SK-N-SH (cell line): ENCODE measurements around the gene TRPM2. TPM values are rescaled to one million over a fixed set of nuclear protein-coding genes. Genes with fewer than 3 reads are reported as not detected.

Experiments used
- CTCF ChIA-PET: fragments of 300-600, 350-600 bp; formaldehyde crosslinking; extraction: SDS; loops from one replicate; lab custom pipeline; 2021; lab: Yijun Ruan, JAX
- POLR2A ChIA-PET: fragments of 350-600 bp; sonication (Branson Sonifier 250); formaldehyde crosslinking; extraction: SDS; loops from one replicate; lab custom pipeline; 2020; ENCODE audit warnings: antibody characterized with exemption, inconsistent platforms; lab: Yijun Ruan, JAX
- DNase-seq: peaks from one replicate; pipeline ENCODE4 v3.0.0; 2012
- H2AFZ ChIP-seq: fragments of 200-600 bp; sonication (generic); 2 replicates; pipeline ENCODE4 v1.8.1; 2016; ENCODE audit warnings: antibody characterized with exemption, mild to moderate bottlenecking, low read depth
- H3F3A ChIP-seq: fragments of 200-600 bp; sonication (generic); replicated peaks from 2 replicates; pipeline ENCODE3; 2016; ENCODE audit warnings: antibody characterized with exemption, mild to moderate bottlenecking; ENCODE audit not compliant: insufficient read depth
- H3K27ac ChIP-seq, 2 experiments: fragments of 200-500 bp in 1 of 2; fragments of 200-600 bp in 1 of 2; sonication (Bioruptor generic) in 1 of 2; sonication (generic), shearing (Covaris generic) in 1 of 2; 2 replicates each; pipeline versions ENCODE4 v1.5.1 to v1.6.1; 2014 to 2016; ENCODE audit warnings: low read depth in 2 of 2, inconsistent platforms in 1 of 2, low read length in 1 of 2, mild to moderate bottlenecking in 1 of 2, mixed read lengths in 1 of 2
- H3K27me3 ChIP-seq: fragments of 200-600 bp; sonication (generic), shearing (Covaris generic); 2 replicates; pipeline ENCODE4 v1.6.1; 2016; ENCODE audit warnings: mixed run types; ENCODE audit not compliant: insufficient read depth
- H3K36me3 ChIP-seq, 2 experiments: fragments of 200-500 bp in 1 of 2; fragments of 200-600 bp in 1 of 2; sonication (Bioruptor generic) in 1 of 2; sonication (generic) in 1 of 2; replicated peaks in 1 of 2; 2 replicates each; pipeline versions ENCODE3 to v1.5.1; 2014 to 2016; ENCODE audit warnings: low read length in 1 of 2, mild to moderate bottlenecking in 1 of 2; ENCODE audit not compliant: insufficient read depth in 2 of 2, control insufficient read depth in 1 of 2
- H3K4me1 ChIP-seq, 2 experiments: fragments of 200-500 bp in 1 of 2; fragments of 200-600 bp in 1 of 2; sonication (Bioruptor generic) in 1 of 2; sonication (generic), shearing (Covaris generic) in 1 of 2; 2 replicates each; pipeline versions ENCODE4 v1.5.1 to v1.6.1; 2014 to 2016; ENCODE audit warnings: low read depth in 1 of 2, low read length in 1 of 2, mixed run types in 1 of 2; ENCODE audit not compliant: insufficient read depth in 2 of 2, control insufficient read depth in 1 of 2
- H3K4me2 ChIP-seq: fragments of 200-600 bp; sonication (generic), shearing (Covaris generic); 2 replicates; pipeline ENCODE4 v1.6.1; 2017; ENCODE audit warnings: mixed run types
- H3K4me3 ChIP-seq, 2 experiments: fragments of 200-500 bp in 1 of 2; fragments of 200-600 bp in 1 of 2; sonication (Bioruptor generic) in 1 of 2; sonication (generic), shearing (Covaris generic) in 1 of 2; 2 replicates each; pipeline versions ENCODE4 v1.5.1 to v1.8.1; 2014 to 2016; ENCODE audit warnings: low read depth in 2 of 2, inconsistent platforms in 1 of 2, low read length in 1 of 2, mild to moderate bottlenecking in 1 of 2, mixed read lengths in 1 of 2, moderate library complexity in 1 of 2
- H3K79me2 ChIP-seq: fragments of 200-600 bp; sonication (generic); 2 replicates; pipeline ENCODE4 v1.8.1; 2017; ENCODE audit warnings: mild to moderate bottlenecking; ENCODE audit not compliant: insufficient read depth
- H3K9ac ChIP-seq: fragments of 200-600 bp; sonication (generic); 2 replicates; pipeline ENCODE4 v1.6.1; 2017; ENCODE audit warnings: mixed run types
- H3K9me2 ChIP-seq: fragments of 200-600 bp; sonication (generic); 2 replicates; pipeline ENCODE4 v1.6.1; 2017; ENCODE audit warnings: mixed run types
- H3K9me3 ChIP-seq: fragments of 200-600 bp; sonication (generic); 2 replicates; pipeline ENCODE4 v1.6.1; 2017; ENCODE audit warnings: mixed run types, mild to moderate bottlenecking, moderate library complexity
- H4K20me1 ChIP-seq: fragments of 200-600 bp; sonication (generic); 2 replicates; pipeline ENCODE4 v1.6.1; 2017; ENCODE audit warnings: mild to moderate bottlenecking, mixed run types; ENCODE audit not compliant: insufficient read depth
- CHD2 ChIP-seq: fragments of 150-350 bp; IDR thresholded peaks from 2 replicates; pipeline ENCODE4 v1.6.1; 2018; ENCODE audit warnings: low read length; ENCODE audit not compliant: partially characterized antibody
- EP300 ChIP-seq, 2 experiments: IDR thresholded peaks; 2 replicates each; pipeline versions ENCODE4 v1.4.0 to v1.6.1; 2012; ENCODE audit warnings: borderline replicate concordance in 1 of 2, low read depth in 1 of 2, low read length in 1 of 2
- FOSL2 ChIP-seq: IDR thresholded peaks from 2 replicates; pipeline ENCODE4 v1.4.0; 2012; ENCODE audit warnings: low read depth, mild to moderate bottlenecking, moderate library complexity, borderline replicate concordance
- FOXJ3 ChIP-seq: sonication (generic); formaldehyde crosslinking; IDR thresholded peaks from 2 replicates; pipeline ENCODE4 v1.5.1; 2020; ENCODE audit warnings: mild to moderate bottlenecking, missing genetic modification reagents
- FOXM1 ChIP-seq: IDR thresholded peaks from 2 replicates; pipeline ENCODE4 v1.4.0; 2012; ENCODE audit warnings: low read depth, mild to moderate bottlenecking
- GABPA ChIP-seq: IDR thresholded peaks from 2 replicates; pipeline ENCODE4 v1.4.0; 2012; ENCODE audit warnings: low read depth, mild to moderate bottlenecking
- JUND ChIP-seq: IDR thresholded peaks from 2 replicates; pipeline ENCODE4 v1.4.0; 2012
- MEF2A ChIP-seq: IDR thresholded peaks from 2 replicates; pipeline ENCODE4 v1.4.0; 2012; ENCODE audit warnings: low read depth, borderline replicate concordance
- RCOR1 ChIP-seq: fragments of 150-350 bp; IDR thresholded peaks from 2 replicates; pipeline ENCODE4 v1.6.1; 2017; ENCODE audit warnings: antibody characterized with exemption, low read length
- RFX5 ChIP-seq: IDR thresholded peaks from 2 replicates; pipeline ENCODE4 v1.6.1; 2012; ENCODE audit warnings: mild to moderate bottlenecking, improper control_type of control experiment, low read length
- RXRA ChIP-seq: IDR thresholded peaks from 2 replicates; pipeline ENCODE4 v1.4.0; 2012; ENCODE audit warnings: low read depth, mild to moderate bottlenecking, borderline replicate concordance
- SIN3A ChIP-seq: IDR thresholded peaks from 2 replicates; pipeline ENCODE4 v1.6.1; 2012; ENCODE audit warnings: low read depth, mild to moderate bottlenecking, low read length, moderate library complexity, borderline replicate concordance
- SMC3 ChIP-seq: IDR thresholded peaks from 2 replicates; pipeline ENCODE4 v1.6.1; 2012; ENCODE audit warnings: low read depth, low read length, improper control_type of control experiment
- TEAD4 ChIP-seq: IDR thresholded peaks from 2 replicates; pipeline ENCODE4 v1.4.0; 2012; ENCODE audit warnings: mild to moderate bottlenecking, borderline replicate concordance; ENCODE audit not compliant: insufficient read depth
- YY1 ChIP-seq: IDR thresholded peaks from 2 replicates; pipeline ENCODE4 v1.4.0; 2012; ENCODE audit warnings: low read depth, mild to moderate bottlenecking
- WGBS: methylation state at CpG from one replicate; pipeline ENCODE4 v1.1.6; 2017; ENCODE audit warnings: low lambda C conversion rate; 5-methylcytosine and 5-hydroxymethylcytosine counted together
- polyA plus RNA-seq, 3 experiments: library from polyadenylated mRNA; depleted of rRNA; stranded (reverse); fragments of >200 nt; gene quantifications; 2 replicates each; pipeline ENCODE4 v1.2.3, GENCODE V29; 2012
- TF ChIP-seq, protein P1 (sequence below): IDR thresholded peaks from 2 replicates; pipeline ENCODE4 v1.4.0; 2012; ENCODE audit warnings: low read depth, borderline replicate concordance
- TF ChIP-seq, protein P2 (sequence below): IDR thresholded peaks from 2 replicates; pipeline ENCODE4 v1.6.1; 2012; ENCODE audit warnings: mild to moderate bottlenecking, low read depth, low read length, moderate library complexity
- TF ChIP-seq, protein P3 (sequence below): fragments of 200-600 bp; sonication (generic); IDR thresholded peaks from 2 replicates; pipeline ENCODE4 v1.6.1; 2017; ENCODE audit warnings: antibody characterized with exemption, mild to moderate bottlenecking, moderate library complexity
- TF ChIP-seq, protein P4 (sequence below): IDR thresholded peaks from 2 replicates; pipeline ENCODE4 v1.4.0; 2012; ENCODE audit warnings: low read depth
- TF ChIP-seq, protein P5 (sequence below): IDR thresholded peaks from 2 replicates; pipeline ENCODE4; 2012

The TRPM2 gene
- polyA plus RNA-seq, 1 of the 3 experiments (the other 2 are of a cell fraction) = not detected

DNA sequence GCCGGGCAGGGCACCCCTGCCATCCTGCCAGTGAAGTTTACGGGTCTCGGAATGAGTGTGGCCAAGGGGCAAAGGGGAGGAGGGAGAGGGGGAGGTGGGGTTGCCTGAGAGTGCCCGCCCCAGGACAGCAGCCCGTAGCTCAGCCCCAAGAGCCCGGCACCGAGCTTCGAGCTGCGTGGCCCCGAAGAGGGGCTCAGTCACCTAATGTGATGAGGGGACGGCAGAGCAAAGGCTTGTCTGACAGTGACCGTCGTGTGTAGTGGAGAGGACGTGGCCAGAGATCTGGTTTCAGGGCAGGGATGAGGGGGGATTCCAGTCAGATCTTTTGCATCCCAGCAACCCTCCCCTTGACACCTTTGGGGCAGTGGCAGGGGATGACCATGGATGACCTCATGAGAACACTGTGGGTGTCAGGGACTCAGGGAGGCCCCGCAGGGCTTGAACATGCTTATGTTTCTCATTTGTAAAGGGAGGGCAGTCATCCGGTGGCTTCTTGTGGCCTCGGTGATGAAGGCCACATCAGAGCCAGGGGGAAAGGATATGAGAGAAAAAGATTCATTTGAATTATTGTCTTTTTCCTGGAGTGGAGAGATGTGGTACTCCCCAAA is 1.1 kb upstream of the TRPM2 start (continued):
- no peak for TF ChIP-seq SIN3A

DNA sequence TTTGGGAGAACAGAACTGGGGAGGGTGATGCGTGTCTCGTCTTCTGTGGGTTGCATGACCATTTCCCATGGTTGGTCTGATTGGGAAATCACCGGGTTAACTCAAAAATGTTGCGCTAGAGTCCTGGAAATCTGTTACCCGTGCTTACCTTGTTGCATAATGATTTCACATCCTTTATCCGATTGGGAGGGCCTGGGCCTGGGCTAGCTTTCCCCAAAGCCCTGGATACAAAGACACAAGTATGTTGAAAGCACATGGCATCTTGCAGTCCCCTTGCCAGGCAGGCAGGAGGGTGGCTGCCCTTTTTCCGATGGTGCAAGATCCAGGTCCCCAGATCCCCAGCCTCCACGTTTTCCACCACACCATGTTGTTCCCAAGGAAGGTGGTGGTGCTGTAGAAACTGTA is 582 bp downstream of the TRPM2 start:
- POLR2A ChIA-PET = no interaction called here
- no peaks in the 10 kb centered on the region for H3K4me1 ChIP-seq
- peaks cover 52% of the 10 kb centered on the region for H3K27me3 ChIP-seq
- H3K4me3 ChIP-seq = no peak overlapping the region
- CTCF ChIA-PET = no interaction called here
- 25% methylated on average over 8 of the region's 8 CpGs for WGBS
- H3F3A ChIP-seq = no peaks in the 10 kb centered on the region
- no peaks in the 10 kb centered on the region for H3K9me2 ChIP-seq
- no peaks in the 10 kb centered on the region for H3K9me3 ChIP-seq
- H3K27ac ChIP-seq = no peak overlapping the region
- no peak for DNase-seq
- no peaks in the 10 kb centered on the region for H3K36me3 ChIP-seq
- no peak overlapping the region for H3K4me2 ChIP-seq
- no peaks in the 10 kb centered on the region for H3K79me2 ChIP-seq
- H2AFZ ChIP-seq = no peak overlapping the region
- H4K20me1 ChIP-seq = no peaks in the 10 kb centered on the region
- H3K9ac ChIP-seq = no peak overlapping the region
- TF ChIP-seq RFX5 (no peak), RXRA (no peak), SMC3 (no peak), RCOR1 (no peak), GABPA (no peak), EP300 (IDR thresholded peaks at IDR 0.05; ENCODE audit: borderline replicate concordance in 1 of 2, low read depth in 1 of 2, low read length in 1 of 2) (no peak), SIN3A (no peak), TEAD4 (no peak), FOXM1 (no peak), CHD2 (no peak), YY1 (no peak), JUND (no peak), MEF2A (no peak), FOXJ3 (CRISPR knock-in tag) (no peak), FOSL2 (no peak)
- TF ChIP-seq, protein P1, sequence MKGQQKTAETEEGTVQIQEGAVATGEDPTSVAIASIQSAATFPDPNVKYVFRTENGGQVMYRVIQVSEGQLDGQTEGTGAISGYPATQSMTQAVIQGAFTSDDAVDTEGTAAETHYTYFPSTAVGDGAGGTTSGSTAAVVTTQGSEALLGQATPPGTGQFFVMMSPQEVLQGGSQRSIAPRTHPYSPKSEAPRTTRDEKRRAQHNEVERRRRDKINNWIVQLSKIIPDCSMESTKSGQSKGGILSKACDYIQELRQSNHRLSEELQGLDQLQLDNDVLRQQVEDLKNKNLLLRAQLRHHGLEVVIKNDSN = no peak
- TF ChIP-seq, protein P2, sequence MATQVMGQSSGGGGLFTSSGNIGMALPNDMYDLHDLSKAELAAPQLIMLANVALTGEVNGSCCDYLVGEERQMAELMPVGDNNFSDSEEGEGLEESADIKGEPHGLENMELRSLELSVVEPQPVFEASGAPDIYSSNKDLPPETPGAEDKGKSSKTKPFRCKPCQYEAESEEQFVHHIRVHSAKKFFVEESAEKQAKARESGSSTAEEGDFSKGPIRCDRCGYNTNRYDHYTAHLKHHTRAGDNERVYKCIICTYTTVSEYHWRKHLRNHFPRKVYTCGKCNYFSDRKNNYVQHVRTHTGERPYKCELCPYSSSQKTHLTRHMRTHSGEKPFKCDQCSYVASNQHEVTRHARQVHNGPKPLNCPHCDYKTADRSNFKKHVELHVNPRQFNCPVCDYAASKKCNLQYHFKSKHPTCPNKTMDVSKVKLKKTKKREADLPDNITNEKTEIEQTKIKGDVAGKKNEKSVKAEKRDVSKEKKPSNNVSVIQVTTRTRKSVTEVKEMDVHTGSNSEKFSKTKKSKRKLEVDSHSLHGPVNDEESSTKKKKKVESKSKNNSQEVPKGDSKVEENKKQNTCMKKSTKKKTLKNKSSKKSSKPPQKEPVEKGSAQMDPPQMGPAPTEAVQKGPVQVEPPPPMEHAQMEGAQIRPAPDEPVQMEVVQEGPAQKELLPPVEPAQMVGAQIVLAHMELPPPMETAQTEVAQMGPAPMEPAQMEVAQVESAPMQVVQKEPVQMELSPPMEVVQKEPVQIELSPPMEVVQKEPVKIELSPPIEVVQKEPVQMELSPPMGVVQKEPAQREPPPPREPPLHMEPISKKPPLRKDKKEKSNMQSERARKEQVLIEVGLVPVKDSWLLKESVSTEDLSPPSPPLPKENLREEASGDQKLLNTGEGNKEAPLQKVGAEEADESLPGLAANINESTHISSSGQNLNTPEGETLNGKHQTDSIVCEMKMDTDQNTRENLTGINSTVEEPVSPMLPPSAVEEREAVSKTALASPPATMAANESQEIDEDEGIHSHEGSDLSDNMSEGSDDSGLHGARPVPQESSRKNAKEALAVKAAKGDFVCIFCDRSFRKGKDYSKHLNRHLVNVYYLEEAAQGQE = no peak
- TF ChIP-seq, protein P3, sequence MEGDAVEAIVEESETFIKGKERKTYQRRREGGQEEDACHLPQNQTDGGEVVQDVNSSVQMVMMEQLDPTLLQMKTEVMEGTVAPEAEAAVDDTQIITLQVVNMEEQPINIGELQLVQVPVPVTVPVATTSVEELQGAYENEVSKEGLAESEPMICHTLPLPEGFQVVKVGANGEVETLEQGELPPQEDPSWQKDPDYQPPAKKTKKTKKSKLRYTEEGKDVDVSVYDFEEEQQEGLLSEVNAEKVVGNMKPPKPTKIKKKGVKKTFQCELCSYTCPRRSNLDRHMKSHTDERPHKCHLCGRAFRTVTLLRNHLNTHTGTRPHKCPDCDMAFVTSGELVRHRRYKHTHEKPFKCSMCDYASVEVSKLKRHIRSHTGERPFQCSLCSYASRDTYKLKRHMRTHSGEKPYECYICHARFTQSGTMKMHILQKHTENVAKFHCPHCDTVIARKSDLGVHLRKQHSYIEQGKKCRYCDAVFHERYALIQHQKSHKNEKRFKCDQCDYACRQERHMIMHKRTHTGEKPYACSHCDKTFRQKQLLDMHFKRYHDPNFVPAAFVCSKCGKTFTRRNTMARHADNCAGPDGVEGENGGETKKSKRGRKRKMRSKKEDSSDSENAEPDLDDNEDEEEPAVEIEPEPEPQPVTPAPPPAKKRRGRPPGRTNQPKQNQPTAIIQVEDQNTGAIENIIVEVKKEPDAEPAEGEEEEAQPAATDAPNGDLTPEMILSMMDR = no peak
- TF ChIP-seq, protein P4, sequence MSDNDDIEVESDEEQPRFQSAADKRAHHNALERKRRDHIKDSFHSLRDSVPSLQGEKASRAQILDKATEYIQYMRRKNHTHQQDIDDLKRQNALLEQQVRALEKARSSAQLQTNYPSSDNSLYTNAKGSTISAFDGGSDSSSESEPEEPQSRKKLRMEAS = no peak
- TF ChIP-seq, protein P5, sequence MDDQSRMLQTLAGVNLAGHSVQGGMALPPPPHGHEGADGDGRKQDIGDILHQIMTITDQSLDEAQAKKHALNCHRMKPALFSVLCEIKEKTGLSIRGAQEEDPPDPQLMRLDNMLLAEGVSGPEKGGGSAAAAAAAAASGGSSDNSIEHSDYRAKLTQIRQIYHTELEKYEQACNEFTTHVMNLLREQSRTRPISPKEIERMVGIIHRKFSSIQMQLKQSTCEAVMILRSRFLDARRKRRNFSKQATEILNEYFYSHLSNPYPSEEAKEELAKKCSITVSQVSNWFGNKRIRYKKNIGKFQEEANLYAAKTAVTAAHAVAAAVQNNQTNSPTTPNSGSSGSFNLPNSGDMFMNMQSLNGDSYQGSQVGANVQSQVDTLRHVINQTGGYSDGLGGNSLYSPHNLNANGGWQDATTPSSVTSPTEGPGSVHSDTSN = no peak
